CD14-positive monocyte (primary cell): ENCODE results near the gene GSDME. TPM values are rescaled to one million over a fixed set of nuclear protein-coding genes. Genes with fewer than 3 reads are reported as not detected.

ENCODE experiments used
- DNase-seq, 3 donors: peaks; one replicate each; pipeline ENCODE4 v3.0.0-alpha.2; 2011 to 2022
- H2AFZ ChIP-seq: 2 replicates; pipeline ENCODE4 v1.6.0; 2012; ENCODE audit warnings: mild to moderate bottlenecking, low read depth, low read length, inconsistent platforms; ENCODE audit not compliant: insufficient read depth, poor library complexity, severe bottlenecking
- H3K27ac ChIP-seq, 2 donors: 1 replicate in 1 of 2; 2 replicates in 1 of 2; pipeline ENCODE4 v1.5.1; 2012 to 2013; ENCODE audit warnings: low read length in 2 of 2, control low read depth in 1 of 2, inconsistent platforms in 1 of 2, low read depth in 1 of 2, mild to moderate bottlenecking in 1 of 2
- H3K27me3 ChIP-seq, 2 donors: one replicate each; pipeline versions ENCODE4 v1.6.0 to v1.6.1; 2011 to 2013; ENCODE audit warnings: low read length in 2 of 2; ENCODE audit not compliant: control insufficient read depth in 2 of 2, insufficient read depth in 2 of 2
- H3K36me3 ChIP-seq, 2 donors: replicated peaks in 1 of 2; 1 replicate in 1 of 2; 2 replicates in 1 of 2; pipeline versions ENCODE4 v1.5.1 to v1.6.1; 2012 to 2013; ENCODE audit warnings: low read length in 2 of 2, control low read depth in 1 of 2, inconsistent platforms in 1 of 2, mild to moderate bottlenecking in 1 of 2; ENCODE audit not compliant: insufficient read depth in 2 of 2, control insufficient read depth in 1 of 2
- H3K4me1 ChIP-seq, 2 donors: 1 replicate in 1 of 2; 2 replicates in 1 of 2; pipeline versions ENCODE4 v1.5.1 to v1.6.1; 2012 to 2013; ENCODE audit warnings: low read length in 2 of 2, control low read depth in 1 of 2, inconsistent platforms in 1 of 2, mild to moderate bottlenecking in 1 of 2, moderate library complexity in 1 of 2; ENCODE audit not compliant: insufficient read depth in 2 of 2, control insufficient read depth in 1 of 2
- H3K4me2 ChIP-seq: replicated peaks from 2 replicates; pipeline ENCODE3; 2012; ENCODE audit warnings: low read length, moderate library complexity, mild to moderate bottlenecking; ENCODE audit not compliant: poor library complexity, severe bottlenecking; ENCODE audit errors: extremely low read depth
- H3K4me3 ChIP-seq, 3 experiments: fragments of 200-600 bp in 1 of 3; sonication (generic) in 1 of 3; replicated peaks in 1 of 3; 1 replicate in 2 of 3; 2 replicates in 1 of 3; pipeline ENCODE4 v1.5.1; 2011 to 2013; ENCODE audit warnings: low read length in 3 of 3, mild to moderate bottlenecking in 3 of 3, control low read depth in 2 of 3, low read depth in 2 of 3, inconsistent platforms in 1 of 3, moderate library complexity in 1 of 3
- H3K79me2 ChIP-seq: 2 replicates; pipeline ENCODE4 v1.6.0; 2012; ENCODE audit warnings: mild to moderate bottlenecking, control low read depth, inconsistent platforms, low read length, moderate library complexity; ENCODE audit not compliant: insufficient read depth
- H3K9ac ChIP-seq: 2 replicates; pipeline ENCODE4 v1.6.0; 2017; ENCODE audit warnings: low read length, mild to moderate bottlenecking; ENCODE audit not compliant: insufficient read depth, poor library complexity, severe bottlenecking
- H3K9me3 ChIP-seq, 2 donors: replicated peaks in 1 of 2; 1 replicate in 1 of 2; 2 replicates in 1 of 2; pipeline versions ENCODE4 v1.5.1 to v1.6.1; 2012 to 2013; ENCODE audit warnings: low read length in 2 of 2, control low read depth in 1 of 2; ENCODE audit not compliant: control insufficient read depth in 1 of 2, insufficient read depth in 1 of 2
- H4K20me1 ChIP-seq: 2 replicates; pipeline ENCODE4 v1.6.0; 2012; ENCODE audit warnings: mild to moderate bottlenecking, low read length, control low read depth, moderate library complexity; ENCODE audit not compliant: insufficient read depth
- H3K27ac Mint-ChIP-seq, 7 donors: one replicate each; pipeline ENCODE4 v1.8.0; 2020; ENCODE audit warnings: mild to moderate bottlenecking in 7 of 7, mixed read lengths in 7 of 7, moderate library complexity in 6 of 7, inconsistent platforms in 2 of 7
- H3K27me3 Mint-ChIP-seq, 3 donors: one replicate each; pipeline ENCODE4 v1.8.0; 2021 to 2022; ENCODE audit warnings: low read depth in 3 of 3, mild to moderate bottlenecking in 3 of 3, mixed read lengths in 3 of 3, moderate library complexity in 3 of 3, inconsistent platforms in 1 of 3
- H3K36me3 Mint-ChIP-seq, 2 donors: one replicate each; pipeline ENCODE4 v1.8.0; 2020; ENCODE audit warnings: mixed read lengths in 2 of 2, inconsistent platforms in 1 of 2, mild to moderate bottlenecking in 1 of 2
- H3K4me1 Mint-ChIP-seq: one replicate; pipeline ENCODE4 v1.8.0; 2020; ENCODE audit warnings: mild to moderate bottlenecking, mixed read lengths
- H3K4me3 Mint-ChIP-seq, 2 donors: one replicate each; pipeline ENCODE4 v1.8.0; 2020; ENCODE audit warnings: mild to moderate bottlenecking in 2 of 2, mixed read lengths in 2 of 2, moderate library complexity in 1 of 2
- H3K9me3 Mint-ChIP-seq, 7 donors: one replicate each; pipeline ENCODE4 v1.8.0; 2020 to 2022; ENCODE audit warnings: mixed read lengths in 7 of 7, mild to moderate bottlenecking in 6 of 7, moderate library complexity in 6 of 7, inconsistent platforms in 2 of 7
- WGBS: methylation state at CpG from one replicate; pipeline ENCODE4 v1.1.5; 2013; ENCODE audit warnings: missing lambda C conversion rate; ENCODE audit not compliant: insufficient coverage; 5-methylcytosine and 5-hydroxymethylcytosine counted together
- intact Hi-C, 2 donors: fragments of 100-400 bp; cut with micrococcal nuclease; formaldehyde crosslinking; loops; one replicate each; pipeline versions ENCODE4 v1.15.0 to v1.15.1; 2023
- polyA plus RNA-seq, 3 donors: library from polyadenylated mRNA; depleted of rRNA in 1 of 3; unstranded in 2 of 3; stranded (reverse) in 1 of 3; fragments of 300-500 nt in 2 of 3; fragments of >200 nt in 1 of 3; fragmentation: Illumina TruSeq in 2 of 3; gene quantifications; 1 replicate in 2 of 3; 2 replicates in 1 of 3; pipeline ENCODE4 v1.2.3, GENCODE V29; 2012 to 2021
- TF ChIP-seq, protein P1 (sequence below): fragments of 200-600 bp; IDR thresholded peaks from one replicate; pipeline ENCODE4 v1.8.0; 2022; ENCODE audit warnings: antibody characterized with exemption, mild to moderate bottlenecking

The GSDME gene
- polyA plus RNA-seq, 3 donors: 1.3 to 2.3 TPM; not detected in 1

DNA sequence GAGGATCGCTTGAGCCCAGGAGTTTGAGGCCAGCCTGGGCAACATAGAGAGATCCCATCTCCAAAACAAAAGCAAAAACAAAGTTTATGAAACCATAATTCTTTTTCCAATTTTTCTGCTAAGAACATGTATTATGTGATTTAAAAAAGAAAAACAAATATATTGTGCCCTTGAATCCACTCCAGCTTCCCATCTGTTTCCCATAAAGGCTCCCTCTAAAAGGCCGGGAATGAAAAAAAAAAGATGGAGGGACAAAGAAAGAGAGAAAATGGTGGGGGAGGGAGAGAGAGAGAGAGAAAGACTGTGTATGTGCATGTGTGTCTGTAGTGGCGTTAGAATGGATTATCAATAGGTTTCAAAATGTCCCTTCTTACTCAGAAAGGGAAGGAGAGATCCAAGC, 20.5 kb upstream of the GSDME start:
- Histone ChIP-seq H3K9me3 (no peaks in the 10 kb centered on the region), H3K79me2 (no peaks in the 10 kb centered on the region), H3K4me3 (no peak overlapping the region), H3K4me1 (peaks cover 38 to 39% of the 10 kb centered on the region in 2 donors), H3K27me3 (no peaks in the 10 kb centered on the region), H3K36me3 (no peaks in the 10 kb centered on the region), H3K27ac (no peak overlapping the region), H3K9ac (no peak overlapping the region), H3K4me2 (no peak overlapping the region), H2AFZ (peak overlapping the region; percentile 26), H4K20me1 (no peaks in the 10 kb centered on the region)
- intact Hi-C loops: no loop called here
- peaks cover 0 to 4% (median 3%) of the 10 kb centered on the region in 3 donors for H3K27me3 Mint-ChIP-seq
- H3K4me3 Mint-ChIP-seq: no peak overlapping the region
- no peaks in the 10 kb centered on the region for H3K9me3 Mint-ChIP-seq
- TF ChIP-seq, protein P1, sequence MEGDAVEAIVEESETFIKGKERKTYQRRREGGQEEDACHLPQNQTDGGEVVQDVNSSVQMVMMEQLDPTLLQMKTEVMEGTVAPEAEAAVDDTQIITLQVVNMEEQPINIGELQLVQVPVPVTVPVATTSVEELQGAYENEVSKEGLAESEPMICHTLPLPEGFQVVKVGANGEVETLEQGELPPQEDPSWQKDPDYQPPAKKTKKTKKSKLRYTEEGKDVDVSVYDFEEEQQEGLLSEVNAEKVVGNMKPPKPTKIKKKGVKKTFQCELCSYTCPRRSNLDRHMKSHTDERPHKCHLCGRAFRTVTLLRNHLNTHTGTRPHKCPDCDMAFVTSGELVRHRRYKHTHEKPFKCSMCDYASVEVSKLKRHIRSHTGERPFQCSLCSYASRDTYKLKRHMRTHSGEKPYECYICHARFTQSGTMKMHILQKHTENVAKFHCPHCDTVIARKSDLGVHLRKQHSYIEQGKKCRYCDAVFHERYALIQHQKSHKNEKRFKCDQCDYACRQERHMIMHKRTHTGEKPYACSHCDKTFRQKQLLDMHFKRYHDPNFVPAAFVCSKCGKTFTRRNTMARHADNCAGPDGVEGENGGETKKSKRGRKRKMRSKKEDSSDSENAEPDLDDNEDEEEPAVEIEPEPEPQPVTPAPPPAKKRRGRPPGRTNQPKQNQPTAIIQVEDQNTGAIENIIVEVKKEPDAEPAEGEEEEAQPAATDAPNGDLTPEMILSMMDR: no peak
- H3K36me3 Mint-ChIP-seq: peaks cover 2 to 5% of the 10 kb centered on the region in 2 donors
- peak overlapping the region in 6 of 7 donors; percentile 75 to 98 (median 81) for H3K27ac Mint-ChIP-seq
- DNase-seq: no peak
- WGBS: 86% methylated on average over 1 of the region's 3 CpGs
- H3K4me1 Mint-ChIP-seq: peaks cover 37% of the 10 kb centered on the region

DNA sequence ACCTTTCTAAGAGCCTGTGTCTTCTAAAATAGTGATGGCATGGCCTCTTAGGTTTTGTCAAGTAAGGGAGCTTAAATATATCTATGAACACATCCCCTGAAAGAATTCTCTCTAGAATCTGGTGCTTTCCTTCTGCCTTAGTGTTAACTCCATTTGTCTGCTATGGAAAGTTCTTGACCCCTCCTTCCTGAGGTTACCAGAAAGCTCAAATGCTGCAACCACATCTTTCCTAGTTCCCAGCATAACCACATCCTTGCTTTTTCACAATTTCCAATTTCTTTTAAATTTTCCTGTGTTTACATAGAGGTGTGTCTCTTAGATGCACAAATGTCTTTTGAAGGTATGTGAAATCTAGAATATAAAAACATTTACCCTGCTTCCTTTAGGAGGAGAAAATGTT, 16.4 kb upstream of the GSDME start:
- no peaks in the 10 kb centered on the region for H4K20me1 ChIP-seq
- Mint-ChIP-seq H3K4me3 (no peak overlapping the region), H3K9me3 (peaks cover 0 to 2% (median 0%) of the 10 kb centered on the region in 7 donors), H3K27ac (no peak overlapping the region), H3K4me1 (peaks cover 7% of the 10 kb centered on the region), H3K36me3 (no peaks in the 10 kb centered on the region), H3K27me3 (peaks cover 0 to 3% (median 2%) of the 10 kb centered on the region in 3 donors)
- no peaks in the 10 kb centered on the region for H3K36me3 ChIP-seq
- no peaks in the 10 kb centered on the region for H3K79me2 ChIP-seq
- H3K9ac ChIP-seq: no peak overlapping the region
- H3K27ac ChIP-seq: no peak overlapping the region
- no peak for DNase-seq
- intact Hi-C loops: no loop called here
- TF ChIP-seq, protein P1: no peak
- H3K9me3 ChIP-seq: no peaks in the 10 kb centered on the region
- H3K4me1 ChIP-seq: peaks cover 5 to 7% of the 10 kb centered on the region in 2 donors
- no peak overlapping the region for H2AFZ ChIP-seq
- no peaks in the 10 kb centered on the region for H3K27me3 ChIP-seq
- no peak overlapping the region for H3K4me2 ChIP-seq
- no peak overlapping the region for H3K4me3 ChIP-seq
